ENCODE measurements around the gene C5orf63. TPM values are rescaled to one million over a fixed set of nuclear protein-coding genes. Genes with fewer than 3 reads are reported as not detected.
A peak's percentile ranks its signal among the peaks of the same experiment; 100 is the strongest.

C5orf63 gene
- total and polyA plus RNA-seq, 9 of the 15 experiments (the other 6 are each of a cell fraction or from before 2014, with no cell fraction given): 1.8 to 24.6 (median 6.2) TPM

GRCh38 chr5:127030259-127031146 lies 42.8 kb downstream of the C5orf63 start, which contains the start of gene MARCHF3 (continued):
- TF ChIP-seq, protein P1, sequence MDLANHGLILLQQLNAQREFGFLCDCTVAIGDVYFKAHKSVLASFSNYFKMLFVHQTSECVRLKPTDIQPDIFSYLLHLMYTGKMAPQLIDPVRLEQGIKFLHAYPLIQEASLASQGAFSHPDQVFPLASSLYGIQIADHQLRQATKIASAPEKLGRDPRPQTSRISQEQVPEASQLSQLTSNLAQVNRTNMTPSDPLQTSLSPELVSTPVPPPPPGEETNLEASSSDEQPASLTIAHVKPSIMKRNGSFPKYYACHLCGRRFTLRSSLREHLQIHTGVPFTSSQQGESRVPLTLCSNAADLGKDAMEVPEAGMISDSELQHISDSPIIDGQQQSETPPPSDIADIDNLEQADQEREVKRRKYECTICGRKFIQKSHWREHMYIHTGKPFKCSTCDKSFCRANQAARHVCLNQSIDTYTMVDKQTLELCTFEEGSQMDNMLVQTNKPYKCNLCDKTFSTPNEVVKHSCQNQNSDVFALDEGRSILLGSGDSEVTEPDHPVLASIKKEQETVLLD (IDR thresholded peaks at IDR 0.05): peak; percentile 58; the same call in 1 of the 2 replicates
- no peak for TF ChIP-seq ZNF778 (CRISPR knock-in tag; IDR thresholded peaks at IDR 0.05)
- peak; percentile 94 for TF ChIP-seq CTBP1 (IDR thresholded peaks at IDR 0.05; ENCODE audit: borderline replicate concordance)
- TF ChIP-seq, protein P2, sequence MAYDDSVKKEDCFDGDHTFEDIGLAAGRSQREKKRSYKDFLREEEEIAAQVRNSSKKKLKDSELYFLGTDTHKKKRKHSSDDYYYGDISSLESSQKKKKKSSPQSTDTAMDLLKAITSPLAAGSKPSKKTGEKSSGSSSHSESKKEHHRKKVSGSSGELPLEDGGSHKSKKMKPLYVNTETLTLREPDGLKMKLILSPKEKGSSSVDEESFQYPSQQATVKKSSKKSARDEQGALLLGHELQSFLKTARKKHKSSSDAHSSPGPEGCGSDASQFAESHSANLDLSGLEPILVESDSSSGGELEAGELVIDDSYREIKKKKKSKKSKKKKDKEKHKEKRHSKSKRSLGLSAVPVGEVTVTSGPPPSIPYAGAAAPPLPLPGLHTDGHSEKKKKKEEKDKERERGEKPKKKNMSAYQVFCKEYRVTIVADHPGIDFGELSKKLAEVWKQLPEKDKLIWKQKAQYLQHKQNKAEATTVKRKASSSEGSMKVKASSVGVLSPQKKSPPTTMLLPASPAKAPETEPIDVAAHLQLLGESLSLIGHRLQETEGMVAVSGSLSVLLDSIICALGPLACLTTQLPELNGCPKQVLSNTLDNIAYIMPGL (CRISPR knock-in tag; IDR thresholded peaks at IDR 0.05): peak; percentile 10; the same call in 1 of the 2 replicates
- TF ChIP-seq FIP1L1 (IDR thresholded peaks at IDR 0.05; ENCODE audit: low read depth, low read length, poor library complexity, severe bottlenecking): peak; percentile 80
- TF ChIP-seq, protein P3, sequence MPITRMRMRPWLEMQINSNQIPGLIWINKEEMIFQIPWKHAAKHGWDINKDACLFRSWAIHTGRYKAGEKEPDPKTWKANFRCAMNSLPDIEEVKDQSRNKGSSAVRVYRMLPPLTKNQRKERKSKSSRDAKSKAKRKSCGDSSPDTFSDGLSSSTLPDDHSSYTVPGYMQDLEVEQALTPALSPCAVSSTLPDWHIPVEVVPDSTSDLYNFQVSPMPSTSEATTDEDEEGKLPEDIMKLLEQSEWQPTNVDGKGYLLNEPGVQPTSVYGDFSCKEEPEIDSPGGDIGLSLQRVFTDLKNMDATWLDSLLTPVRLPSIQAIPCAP (CRISPR knock-in tag; IDR thresholded peaks at IDR 0.05; ENCODE audit: borderline replicate concordance): peak; percentile 31; the same call in 1 of the 2 replicates
- TF ChIP-seq PHB (CRISPR knock-in tag; IDR thresholded peaks at IDR 0.05): no peak
- peak; percentile 42; the same call in 1 of the 2 replicates for TF ChIP-seq SMARCE1 (IDR thresholded peaks at IDR 0.05)
- no peak for TF ChIP-seq TAF15 (IDR thresholded peaks at IDR 0.05; ENCODE audit: low read depth, low read length)
- TF ChIP-seq ARHGAP35 (IDR thresholded peaks at IDR 0.05; ENCODE audit: partially characterized antibody): no peak
- TF ChIP-seq JUND (IDR thresholded peaks at IDR 0.05; ENCODE audit: borderline replicate concordance, low read depth, low read length): peak; percentile 40
- peak; percentile 33; the same call in 1 of the 3 replicates for TF ChIP-seq JUND (tag; IDR thresholded peaks at IDR 0.05; ENCODE audit: borderline replicate concordance, low read depth, low read length)
- no peak for TF ChIP-seq MIER1 (IDR thresholded peaks at IDR 0.05; ENCODE audit: low read depth)
- TF ChIP-seq, protein P4, sequence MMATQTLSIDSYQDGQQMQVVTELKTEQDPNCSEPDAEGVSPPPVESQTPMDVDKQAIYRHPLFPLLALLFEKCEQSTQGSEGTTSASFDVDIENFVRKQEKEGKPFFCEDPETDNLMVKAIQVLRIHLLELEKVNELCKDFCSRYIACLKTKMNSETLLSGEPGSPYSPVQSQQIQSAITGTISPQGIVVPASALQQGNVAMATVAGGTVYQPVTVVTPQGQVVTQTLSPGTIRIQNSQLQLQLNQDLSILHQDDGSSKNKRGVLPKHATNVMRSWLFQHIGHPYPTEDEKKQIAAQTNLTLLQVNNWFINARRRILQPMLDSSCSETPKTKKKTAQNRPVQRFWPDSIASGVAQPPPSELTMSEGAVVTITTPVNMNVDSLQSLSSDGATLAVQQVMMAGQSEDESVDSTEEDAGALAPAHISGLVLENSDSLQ (IDR thresholded peaks at IDR 0.05): peak; percentile 99
- TF ChIP-seq SNRNP70 (optimal IDR thresholded peaks at IDR 0.05; ENCODE audit: low read depth, low read length): no peak
- TF ChIP-seq ZNF384 (IDR thresholded peaks at IDR 0.05; ENCODE audit: low read depth, low read length): no peak
- peak; percentile 80 for TF ChIP-seq ZFX (CRISPR knock-in tag; IDR thresholded peaks at IDR 0.05)
- TF ChIP-seq RCOR1 (IDR thresholded peaks at IDR 0.05; ENCODE audit: borderline replicate concordance in 1 of 2, low read depth in 2 of 2, low read length in 2 of 2): peak in 1 of 2 experiments; percentile 27; a peak in 1 of 4 replicates
- no peak; the same call in 1 of the 2 replicates for TF ChIP-seq HCFC1 (IDR thresholded peaks at IDR 0.05; ENCODE audit: low read depth, low read length)
- no peak for TF ChIP-seq BRD9 (IDR thresholded peaks at IDR 0.05; ENCODE audit: low read depth, partially characterized antibody)
- TF ChIP-seq CEBPG (CRISPR knock-in tag; IDR thresholded peaks at IDR 0.05): peak; percentile 61; the same call in 1 of the 2 replicates
- peak; percentile 26 to 64; a peak in 2 of 4 replicates for TF ChIP-seq CEBPG (tag; conservative IDR thresholded peaks at IDR 0.05 in 1 of 2, IDR thresholded peaks at IDR 0.05 in 1 of 2)
- TF ChIP-seq TAF1 (IDR thresholded peaks at IDR 0.05; ENCODE audit: control insufficient read depth, extremely low read depth, insufficient read depth, low read length, severe bottlenecking): peak; percentile 92
